Femur (tissue), 1 donor: ENCODE measurements around the gene ARPC5.
A peak's percentile ranks its signal among the peaks of the same experiment; 100 is the strongest.
"Not testable (repeated sequence)": the region's sequence is repeated elsewhere in the genome, so short reads cannot be mapped to it uniquely, and the experiment has no call there.

Experiments
- DNase-seq: peaks from one replicate; pipeline ENCODE4 v3.0.0-alpha.2; 2017

ARPC5 gene

DNA sequence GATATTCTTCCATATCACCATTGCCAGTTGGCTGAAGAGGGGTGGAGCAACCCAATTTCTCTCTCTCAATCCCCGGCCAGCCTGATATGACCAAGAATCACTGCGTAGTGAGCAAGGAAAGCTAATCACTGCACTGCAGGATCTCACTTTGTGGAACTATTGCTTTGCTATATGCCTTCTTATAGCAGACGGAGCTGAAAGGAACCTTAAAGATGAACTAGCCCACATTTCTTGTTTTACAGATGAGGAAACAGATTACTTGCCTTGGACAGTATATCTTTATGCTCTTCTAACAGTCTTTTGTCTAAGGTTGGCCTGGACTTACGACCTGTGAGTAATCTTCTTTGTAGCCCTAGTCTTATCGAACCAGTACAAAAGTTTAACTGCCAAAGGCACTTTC, 9.9 kb upstream of the ARPC5 start:
- DNase-seq: no peak

DNA sequence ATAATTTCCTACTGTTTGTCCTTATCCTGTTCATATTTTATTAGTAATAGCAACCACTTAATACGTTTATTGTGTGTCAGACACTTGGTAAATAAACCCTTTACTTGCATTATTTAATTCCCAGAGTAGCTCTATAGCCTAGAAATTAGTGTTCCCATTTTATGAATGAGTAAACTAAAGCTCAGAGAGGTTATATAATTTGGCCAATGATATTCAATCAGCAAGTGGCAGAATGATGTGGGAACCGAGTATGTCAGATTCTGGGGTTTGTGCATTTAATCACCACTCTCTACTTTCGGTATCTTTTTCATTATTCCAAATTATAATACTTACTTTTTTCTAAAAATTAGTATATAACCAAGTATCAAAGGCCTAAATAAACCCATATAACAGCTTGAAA, 6.6 kb upstream of the ARPC5 start:
- DNase-seq: no peak

DNA sequence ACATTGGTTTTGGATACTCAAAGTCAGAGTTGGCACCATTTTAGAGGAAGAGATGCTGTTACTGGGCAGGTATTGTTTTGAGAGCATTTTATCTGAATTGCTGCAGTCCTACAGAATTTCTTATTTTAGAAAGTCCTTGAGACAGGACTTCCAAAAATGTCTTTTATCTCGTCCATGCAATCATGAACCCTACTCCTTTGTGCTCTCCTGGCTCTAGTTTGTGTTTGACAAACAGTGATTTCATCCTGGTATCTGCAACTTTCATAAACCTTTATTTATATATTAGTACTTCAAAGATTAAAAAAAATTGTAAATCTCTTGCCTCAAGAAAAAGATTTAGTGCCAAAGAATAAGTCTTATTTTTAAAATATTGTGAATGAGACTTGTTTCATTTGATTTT, 4.6 kb upstream of the ARPC5 start:
- no peak for DNase-seq

DNA sequence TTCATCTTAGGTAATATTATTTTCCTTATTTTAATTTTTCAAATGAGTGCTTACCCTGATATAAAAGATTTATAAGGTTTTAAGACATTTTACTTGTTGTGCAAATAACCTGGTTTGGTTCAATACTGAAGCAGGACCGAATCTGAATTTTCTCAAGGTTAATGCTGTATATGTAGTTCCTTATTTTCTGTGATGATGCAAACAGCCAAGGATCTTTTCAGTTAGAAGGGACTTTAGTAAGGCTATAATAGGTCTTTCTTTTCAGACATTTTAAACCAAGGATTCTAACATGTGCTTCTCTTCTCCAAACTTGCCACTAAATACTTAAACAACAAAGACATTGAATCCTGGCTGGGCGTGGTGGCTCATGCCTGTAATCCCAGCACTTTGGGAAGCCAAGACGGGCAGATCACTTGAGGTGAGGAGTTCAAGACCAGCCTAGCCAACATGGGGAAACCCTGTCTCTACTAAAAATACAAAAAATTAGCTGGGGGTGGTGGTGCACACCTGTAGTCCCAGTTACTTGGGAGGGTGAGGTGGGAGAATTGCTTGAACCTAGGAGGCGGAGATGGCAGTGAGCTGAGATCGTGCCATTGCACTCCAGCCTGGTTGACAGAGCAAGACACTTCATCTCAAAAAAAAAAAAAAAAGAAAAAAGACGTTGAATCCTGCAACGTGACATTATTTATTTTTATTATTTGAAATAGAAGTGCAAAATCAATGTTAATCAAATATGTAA, 3.2 kb upstream of the ARPC5 start:
- no peak for DNase-seq

DNA sequence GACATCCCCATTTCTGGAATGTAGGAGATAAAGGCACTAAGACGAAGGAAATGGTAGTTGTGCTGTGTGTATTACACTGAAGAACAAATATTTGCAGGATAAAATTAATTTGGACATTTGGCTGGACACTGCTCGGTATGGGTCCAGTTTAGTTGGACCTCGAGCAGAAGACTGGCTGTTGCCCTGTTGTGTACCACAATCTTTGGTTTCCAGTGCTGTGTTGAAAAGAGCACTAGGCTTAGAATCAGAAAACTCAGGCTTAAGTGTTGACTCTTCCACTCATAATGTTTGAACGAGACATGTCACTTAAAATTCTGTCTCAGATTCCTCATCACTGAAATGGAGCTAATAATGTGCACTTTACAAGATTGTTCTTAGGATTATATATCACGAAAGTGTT, 1.2 kb upstream of the ARPC5 start:
- DNase-seq: no peak

DNA sequence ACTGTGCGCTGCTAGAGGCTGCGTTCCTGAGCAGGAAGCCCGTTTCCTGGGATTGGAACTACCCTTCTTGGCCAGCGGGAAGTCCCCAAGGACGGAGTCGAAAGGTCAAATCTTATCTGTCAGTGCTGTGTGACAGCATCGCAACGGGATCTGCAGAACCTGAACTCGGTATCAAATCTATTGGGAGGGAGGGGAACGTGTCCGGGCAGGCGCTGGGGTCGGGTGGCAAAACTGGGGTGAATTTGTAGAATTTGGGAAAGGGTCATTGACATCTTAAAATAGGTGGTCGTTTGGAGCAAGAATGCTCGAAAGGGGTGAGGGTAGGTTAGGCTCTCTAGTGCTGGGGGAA, 725 bp upstream of the ARPC5 start:
- DNase-seq: no peak

DNA sequence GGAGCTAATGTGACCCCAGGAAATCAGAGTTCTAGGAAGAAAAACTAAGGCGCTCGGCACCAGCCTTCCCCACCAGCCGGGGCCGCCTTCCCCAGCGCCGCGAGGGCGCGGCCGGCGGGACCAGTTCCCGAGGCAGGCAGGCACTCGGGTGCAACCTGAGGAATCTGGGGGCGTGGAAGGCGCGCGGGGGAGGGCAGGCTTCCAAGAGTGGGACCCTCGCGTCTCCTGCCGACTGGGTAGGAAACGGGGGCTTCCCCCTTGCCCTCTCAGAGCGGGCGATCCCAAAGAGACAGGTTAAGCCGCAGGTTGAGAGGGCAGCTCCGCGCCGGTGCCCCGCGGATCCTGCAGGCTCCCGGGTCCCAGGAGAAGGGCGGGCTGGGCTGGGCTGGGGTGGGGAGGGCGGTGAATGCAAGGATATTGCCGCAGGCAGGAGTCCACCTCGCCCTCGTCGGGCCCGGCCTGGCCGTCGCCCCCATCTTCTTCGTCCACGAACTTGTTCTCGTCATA, 431 bp downstream of the ARPC5 start:
- DNase-seq: peak; percentile 61

DNA sequence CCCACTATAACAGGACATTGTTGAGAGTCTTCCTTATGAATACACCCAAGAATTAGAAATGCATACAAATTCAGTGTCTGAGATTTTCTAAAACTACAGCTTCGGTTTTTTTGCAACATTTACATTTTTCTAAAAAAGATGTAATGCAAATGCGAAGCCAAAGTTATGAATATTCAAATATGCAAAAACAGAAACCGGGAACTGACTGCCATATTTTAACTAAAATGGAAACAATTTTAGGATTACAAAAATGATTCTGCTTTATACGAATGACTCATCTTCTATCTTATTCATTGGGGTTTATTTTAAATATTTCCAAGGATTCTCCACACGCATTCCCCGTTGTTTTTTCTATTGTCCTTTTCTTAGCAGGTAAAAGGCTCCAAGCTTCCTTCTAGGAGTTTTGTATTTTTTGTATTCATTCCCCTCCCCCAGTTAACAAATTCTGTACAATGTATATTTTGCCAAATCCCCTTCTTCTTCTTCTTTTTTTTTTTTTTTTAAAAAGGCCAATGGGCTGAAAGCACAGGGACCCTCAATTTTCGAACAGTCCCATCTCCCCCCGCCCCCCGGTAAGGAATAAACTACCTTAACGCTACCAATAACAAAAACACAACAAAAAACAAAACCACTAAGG, 1.0 kb downstream of the ARPC5 start:
- DNase-seq: no peak

DNA sequence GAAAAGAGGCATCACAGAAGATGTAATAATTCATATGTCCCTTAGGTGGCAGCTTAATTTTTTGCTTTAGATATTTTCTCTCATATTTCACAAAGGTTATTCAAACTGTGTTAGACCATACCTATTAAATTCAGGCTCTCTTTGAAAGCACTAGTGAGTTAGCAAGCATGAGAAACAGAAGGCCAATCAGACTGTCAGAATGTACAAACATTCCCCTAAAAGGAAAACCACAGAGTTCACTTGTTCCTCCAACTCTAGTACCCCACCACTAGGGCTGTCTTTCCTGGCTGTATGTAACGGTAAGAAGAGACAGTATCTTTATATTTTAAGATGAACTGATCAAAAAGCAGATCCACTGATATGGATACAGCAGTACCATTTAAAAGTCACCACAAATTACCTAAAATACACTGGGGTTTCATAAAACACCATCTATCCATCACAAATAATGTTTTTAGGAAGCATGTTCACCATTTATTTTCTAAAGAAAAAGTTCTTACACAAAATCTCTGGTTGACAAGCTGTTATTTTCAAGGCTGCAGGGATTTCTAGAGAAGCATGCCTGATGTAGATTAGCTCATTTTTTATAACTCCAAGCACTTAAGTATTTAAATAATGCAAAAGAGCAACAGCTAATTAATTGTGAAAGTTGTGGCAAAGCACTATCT, 1.8 kb downstream of the ARPC5 start:
- no peak for DNase-seq

DNA sequence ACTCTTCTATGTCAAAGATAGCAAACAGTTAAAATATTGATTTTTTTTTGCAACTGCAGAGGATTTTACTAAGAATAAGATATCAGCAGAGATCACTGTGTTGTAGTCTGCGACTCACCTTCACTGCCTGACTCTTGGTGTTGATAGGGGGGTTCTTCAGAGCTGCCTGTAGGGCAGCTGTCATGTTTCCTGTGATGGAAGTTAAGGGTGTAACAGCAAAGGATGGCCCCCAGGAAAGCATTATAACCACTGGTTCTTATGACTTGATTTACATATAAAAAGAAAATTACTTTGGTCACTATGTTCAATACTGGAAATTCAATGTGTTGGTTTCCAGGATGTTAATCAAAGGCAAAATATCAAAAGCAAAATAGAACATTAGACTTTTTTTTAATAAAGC, 2.6 kb downstream of the ARPC5 start:
- DNase-seq: no peak

DNA sequence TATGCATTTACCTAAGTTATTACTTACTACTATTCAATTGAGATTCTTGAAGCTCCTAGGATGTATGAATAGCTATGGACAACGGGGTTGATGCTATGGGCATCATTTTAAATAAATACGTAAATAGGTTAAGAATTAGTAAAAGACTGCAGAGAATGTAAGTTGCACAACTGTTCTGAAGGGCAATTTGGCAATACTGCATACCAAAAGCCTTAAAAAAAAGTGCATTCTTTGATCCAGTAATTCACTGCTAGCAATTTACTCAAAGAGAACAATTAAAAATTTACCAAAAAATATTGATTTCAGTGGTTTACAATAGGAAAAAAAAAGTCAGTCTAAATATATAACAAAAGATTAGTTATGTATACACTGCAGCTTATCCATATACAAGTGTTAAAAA, 3.5 kb downstream of the ARPC5 start:
- DNase-seq: no peak

DNA sequence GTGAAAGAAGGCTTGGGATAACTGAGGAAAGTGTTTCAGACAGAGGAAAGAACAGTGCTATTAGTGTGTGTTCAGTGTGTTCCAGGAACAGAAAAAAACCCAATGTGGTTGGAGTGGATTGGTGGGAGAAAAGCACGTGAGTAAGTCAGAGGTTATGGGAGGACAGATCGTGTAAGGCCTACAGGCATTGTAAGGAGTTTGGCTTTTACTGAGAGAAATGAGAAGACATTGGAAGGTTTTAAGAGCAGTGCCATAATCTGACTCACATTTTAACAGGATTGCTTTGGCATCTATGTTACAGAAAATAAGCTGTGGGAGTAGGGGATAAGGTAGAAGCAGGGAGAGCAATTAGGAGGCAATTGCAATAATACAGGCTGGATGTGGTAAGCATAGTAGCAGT, 4.8 kb downstream of the ARPC5 start:
- no peak for DNase-seq

DNA sequence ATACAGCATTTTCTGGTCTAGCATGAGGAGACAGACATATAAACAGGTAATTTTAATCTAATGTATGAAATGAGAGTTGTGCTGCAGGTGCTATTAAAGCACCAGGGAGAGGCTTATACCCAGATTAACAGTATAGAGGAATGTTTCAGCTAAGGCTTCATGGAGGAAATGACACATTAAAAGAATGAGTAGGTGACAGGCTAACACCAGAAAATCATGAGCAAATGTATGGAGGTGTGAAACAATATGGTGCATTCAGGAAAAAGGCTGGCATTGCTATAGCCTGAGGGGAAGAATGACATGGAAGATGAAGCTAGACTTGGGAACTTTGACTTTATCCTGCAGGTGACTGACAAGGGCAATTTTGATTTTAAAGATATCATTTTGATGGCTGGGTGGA, 7.0 kb downstream of the ARPC5 start:
- DNase-seq: no peak

DNA sequence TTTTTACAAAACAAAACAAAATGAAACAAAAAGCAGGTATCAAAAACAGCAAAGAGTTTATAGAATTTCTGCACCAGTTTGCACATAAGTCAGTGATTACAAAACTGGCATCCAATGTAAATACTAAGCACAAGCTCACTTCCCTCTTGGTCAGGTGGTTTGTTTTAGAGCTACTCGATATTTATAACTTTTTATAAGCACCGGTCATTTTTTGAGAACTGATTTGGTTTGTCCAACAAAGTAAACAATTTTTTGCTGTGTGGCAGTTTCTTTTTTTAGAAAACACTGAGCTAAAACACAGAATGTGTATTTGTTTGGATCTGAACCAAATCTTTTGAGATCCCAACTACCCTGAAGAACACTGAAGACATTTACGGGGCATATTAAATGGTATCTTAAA, 9.3 kb downstream of the ARPC5 start:
- not testable (repeated sequence) for DNase-seq

DNA sequence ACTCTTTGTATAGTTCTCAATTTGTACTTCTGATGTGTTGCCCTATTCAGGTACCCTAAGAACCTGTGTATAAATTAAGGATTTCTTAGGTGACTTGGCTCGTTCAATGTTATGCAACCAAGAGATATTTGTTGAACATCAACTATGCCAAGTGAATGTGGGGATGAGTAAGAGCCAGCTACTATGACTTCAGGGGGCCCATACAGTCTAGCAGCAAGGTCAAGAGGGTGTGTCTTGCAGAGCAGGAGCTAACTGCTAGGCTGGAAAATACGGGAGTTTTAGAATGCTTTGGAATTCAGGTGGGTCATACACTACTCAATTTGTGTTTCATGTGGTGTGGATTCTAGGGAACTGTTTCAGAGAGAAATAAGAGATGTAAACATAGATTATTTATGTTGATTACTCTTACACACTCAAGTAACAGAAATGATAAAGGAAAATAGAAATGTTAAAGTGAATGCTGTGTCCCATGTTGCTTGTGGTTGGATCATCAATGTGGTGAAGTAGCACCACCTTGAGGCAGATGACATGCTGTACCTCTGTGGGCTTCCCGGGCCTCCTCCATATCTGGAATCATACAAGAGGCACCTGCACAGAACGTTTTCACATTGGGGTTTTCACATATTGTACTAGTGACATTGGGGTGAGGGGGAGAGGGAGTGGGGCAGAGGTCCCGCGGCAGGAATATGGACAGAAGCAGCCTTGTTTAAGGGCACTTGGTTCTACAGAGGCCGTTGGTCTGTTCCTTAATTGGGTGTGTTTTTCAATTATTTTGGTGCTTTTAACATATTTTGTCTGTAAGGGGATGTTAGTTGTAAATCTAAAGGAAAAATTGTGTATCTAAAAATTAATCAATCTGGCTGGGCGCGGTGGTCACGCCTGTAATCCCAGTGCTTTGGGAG, 12.4 kb downstream of the ARPC5 start:
- peak; percentile 60 for DNase-seq

DNA sequence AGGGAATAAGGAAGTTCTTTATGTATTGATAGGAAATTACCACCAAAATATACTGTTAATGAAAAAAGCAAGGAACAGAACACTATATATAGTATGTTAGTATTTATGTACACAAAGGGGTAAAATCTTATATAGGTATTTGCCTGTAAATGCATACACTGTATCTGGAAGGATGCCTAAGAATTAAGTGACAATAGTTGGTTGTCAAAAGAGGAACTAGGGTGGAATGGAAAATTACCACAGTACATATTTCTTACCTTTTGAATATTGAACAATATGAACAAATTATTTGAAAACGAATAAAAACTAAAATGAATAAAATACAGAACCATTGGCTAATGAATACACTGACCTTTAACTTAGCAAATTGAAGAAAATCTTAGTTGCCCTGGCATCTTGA, 13.6 kb downstream of the ARPC5 start:
- DNase-seq: no peak

DNA sequence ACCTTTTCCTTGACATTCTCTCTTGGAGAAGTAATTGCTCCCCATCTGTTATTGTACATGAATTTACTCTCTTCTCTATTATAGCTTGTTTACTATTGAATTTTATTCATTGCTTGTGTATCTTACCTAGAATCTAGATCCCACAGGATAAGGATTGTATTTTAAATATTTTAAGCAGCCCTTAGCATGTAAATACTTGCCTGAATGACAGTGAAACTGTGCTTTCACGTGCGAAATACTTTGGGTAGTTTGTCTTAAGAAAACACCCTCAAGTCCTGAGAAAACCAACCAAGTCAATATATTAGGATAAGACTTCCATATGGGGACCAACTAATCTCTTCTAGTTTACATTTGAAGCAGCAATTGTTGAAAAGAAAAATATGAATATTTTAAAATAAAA, 15.3 kb downstream of the ARPC5 start:
- DNase-seq: no peak

DNA sequence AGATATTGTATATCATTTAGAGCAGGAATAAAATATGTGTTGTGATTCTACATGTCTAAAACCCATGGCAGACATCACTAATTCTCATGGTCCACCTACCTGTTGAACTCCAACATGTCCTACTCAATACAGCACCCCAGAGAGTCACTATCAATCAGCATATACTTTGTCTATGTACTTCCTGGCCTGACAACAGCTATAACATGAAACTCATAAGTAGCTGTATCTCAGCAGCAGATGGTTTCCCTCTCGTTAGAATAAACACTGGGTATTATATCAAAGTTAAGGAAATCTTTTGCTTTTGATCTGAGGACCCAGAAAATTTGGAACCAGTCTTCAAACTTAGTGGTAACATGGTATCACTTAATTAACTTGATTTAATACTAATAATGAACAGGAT, 15.8 kb downstream of the ARPC5 start:
- no peak for DNase-seq

DNA sequence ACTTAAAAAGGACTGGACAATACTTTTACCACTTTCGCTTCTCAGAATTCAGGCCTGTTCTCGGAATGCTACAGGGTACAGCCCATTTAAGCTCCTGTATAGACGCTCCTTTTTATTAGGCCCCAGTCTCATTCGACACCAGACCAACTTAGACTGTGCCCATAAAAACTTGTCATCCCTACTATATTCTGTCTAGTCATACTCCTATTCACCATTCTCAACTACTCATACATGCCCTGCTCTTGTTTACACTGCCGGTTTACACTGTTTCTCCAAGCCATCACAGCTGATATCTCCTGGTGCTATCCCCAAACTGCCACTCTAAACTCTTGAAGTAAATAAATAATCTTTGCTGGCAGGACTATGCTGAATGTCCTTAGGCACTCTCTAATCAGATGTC, 17.4 kb downstream of the ARPC5 start:
- DNase-seq: not testable (repeated sequence)

DNA sequence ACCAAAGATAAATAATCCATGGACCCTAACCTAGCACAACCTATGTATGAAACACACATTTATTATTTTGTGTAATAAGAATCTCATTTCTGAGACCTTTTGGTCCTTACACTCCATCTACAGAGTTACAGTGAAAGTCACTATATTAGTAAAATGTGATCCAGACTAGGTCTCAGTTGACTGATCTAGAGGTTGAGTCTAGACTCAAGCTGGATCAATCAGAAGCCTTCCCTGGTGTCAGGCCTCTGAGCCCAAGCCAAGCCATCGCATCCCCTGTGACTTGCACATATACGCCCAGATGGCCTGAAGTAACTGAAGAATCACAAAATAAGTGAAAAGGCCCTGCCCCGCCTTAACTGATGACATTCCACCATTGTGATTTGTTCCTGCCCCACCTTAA, 22.6 kb downstream of the ARPC5 start:
- DNase-seq: not testable (repeated sequence)

DNA sequence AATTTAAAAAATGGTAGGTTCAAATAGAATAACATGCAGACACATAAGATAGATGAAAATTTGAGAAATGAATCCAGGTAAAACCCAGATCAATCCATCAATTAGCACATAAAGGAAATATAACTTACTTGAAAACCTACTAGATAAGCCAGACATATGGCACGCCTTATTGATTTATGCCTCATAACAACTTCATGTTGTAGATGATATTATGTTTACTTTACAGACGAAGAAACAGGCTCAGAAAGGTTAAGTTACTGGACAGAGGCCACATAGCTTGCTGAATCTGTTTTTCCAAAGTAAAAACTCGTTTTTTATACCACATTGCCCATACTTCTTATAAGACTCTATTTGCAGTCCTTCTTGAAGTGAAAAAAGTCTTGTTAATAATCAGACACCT, 23.2 kb downstream of the ARPC5 start:
- no peak for DNase-seq

DNA sequence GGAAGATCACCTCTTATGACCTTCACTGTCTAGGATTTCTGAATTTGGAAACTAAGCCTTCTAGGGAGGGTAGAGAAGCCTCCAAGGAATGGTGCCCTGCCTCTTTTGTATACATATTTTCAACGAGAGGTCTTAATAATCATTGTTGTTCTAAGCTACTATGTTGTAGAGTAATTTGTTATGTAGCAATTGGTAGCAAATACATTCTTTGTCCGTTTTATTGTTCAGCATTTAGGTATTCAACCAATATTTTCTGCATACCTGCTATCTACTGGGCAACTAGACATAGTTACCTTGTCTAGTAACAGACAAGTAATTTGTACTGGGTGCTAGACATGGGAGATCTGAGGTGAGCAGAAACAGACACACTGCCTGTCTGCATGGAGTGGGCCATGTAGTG, 24.6 kb downstream of the ARPC5 start:
- DNase-seq: no peak

DNA sequence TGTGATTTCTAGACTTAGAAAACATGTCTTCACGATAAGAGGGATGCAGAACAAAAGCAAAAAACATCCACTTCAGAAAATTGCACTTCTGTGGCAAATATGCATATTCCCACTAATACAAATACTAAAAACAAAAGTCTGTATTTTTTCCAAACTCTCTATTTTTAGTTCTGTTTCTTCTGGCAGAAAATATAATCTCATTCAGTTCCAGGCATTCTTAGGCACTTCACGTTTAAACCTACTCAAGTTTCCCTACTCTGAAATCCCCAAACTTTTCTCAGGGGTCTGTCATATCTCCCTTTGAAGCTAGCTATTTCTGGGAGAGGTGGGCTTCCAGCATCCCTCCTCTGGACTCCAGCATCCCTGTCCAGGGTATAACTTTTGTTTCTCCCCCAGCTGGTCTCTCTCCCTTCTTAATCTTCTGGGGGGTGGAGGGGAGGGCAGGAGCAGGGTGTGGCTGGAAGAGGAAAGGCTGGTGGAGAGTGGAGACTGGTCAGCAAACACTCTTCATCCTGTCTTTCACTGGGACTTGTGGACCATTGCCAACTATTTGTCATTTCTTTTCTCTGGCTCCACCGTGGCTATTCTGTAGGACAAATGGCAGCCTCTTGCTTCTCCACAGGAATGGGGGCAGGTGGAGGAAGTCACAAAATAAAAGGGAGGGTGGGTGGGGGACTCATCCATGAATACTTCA, 25.7 kb downstream of the ARPC5 start:
- no peak for DNase-seq
